H54 (cell line): Measurements from ENCODE around the gene RNF144A.
"Not testable (repeated sequence)": the region's sequence is repeated elsewhere in the genome, so short reads cannot be mapped to it uniquely, and the experiment has no call there.

Experiments
- DNase-seq: peaks from one replicate; pipeline ENCODE4 v3.0.0; 2011; ENCODE audit warnings: low spot score, mixed read lengths; ENCODE audit not compliant: insufficient read length
- FAIRE-seq: peaks from 3 replicates; lab custom pipeline; 2011; peaks lifted over from hg19 to GRCh38; lab: Jason Lieb, UNC
- POLR2A ChIP-seq: IDR thresholded peaks from 2 replicates; pipeline ENCODE4 v1.6.1; 2011; ENCODE audit warnings: low read depth, mild to moderate bottlenecking, low read length

The RNF144A gene

GRCh38 chr2:6887751-6888192 lies 29.4 kb upstream of the RNF144A start:
- DNase-seq (no peak), FAIRE-seq (no peak)
- TF ChIP-seq POLR2A, result no peak

- DNase-seq (no peak), FAIRE-seq (no peak)
- no peak for TF ChIP-seq POLR2A
Observed at GRCh38 chr2:6888724-6889123, 28.5 kb upstream of the RNF144A start.

- no peak for FAIRE-seq
- no peak for TF ChIP-seq POLR2A
Observed at GRCh38 chr2:6893876-6894482, 23.2 kb upstream of the RNF144A start.

GRCh38 chr2:6896930-6897759 lies 20.1 kb upstream of the RNF144A start:
- FAIRE-seq (peak; percentile 33), DNase-seq (no peak)
- TF ChIP-seq POLR2A, result no peak

More at GRCh38 chr2:6893876-6894482, 23.2 kb upstream of the RNF144A start:
- no peak for DNase-seq

GRCh38 chr2:6902581-6902980 lies 14.6 kb upstream of the RNF144A start:
- FAIRE-seq, DNase-seq: not testable (repeated sequence)

GRCh38 chr2:6905668-6906067 lies 11.5 kb upstream of the RNF144A start:
- FAIRE-seq (no peak), DNase-seq (no peak)
- no peak for TF ChIP-seq POLR2A

GRCh38 chr2:6906165-6906741 lies 11.0 kb upstream of the RNF144A start:
- DNase-seq (no peak), FAIRE-seq (no peak)
- no peak for TF ChIP-seq POLR2A

- FAIRE-seq (no peak), DNase-seq (no peak)
- TF ChIP-seq POLR2A, result no peak
Observed at GRCh38 chr2:6908291-6908690, 8.9 kb upstream of the RNF144A start.

GRCh38 chr2:6909431-6910385 lies 7.5 kb upstream of the RNF144A start:
- no peak for DNase-seq

GRCh38 chr2:6911721-6912120 lies 5.5 kb upstream of the RNF144A start:
- no peak for TF ChIP-seq POLR2A
- no peak for DNase-seq
- no peak for FAIRE-seq

More at GRCh38 chr2:6909431-6910385, 7.5 kb upstream of the RNF144A start:
- no peak for TF ChIP-seq POLR2A
- FAIRE-seq, result no peak

GRCh38 chr2:6913415-6914157 lies 3.6 kb upstream of the RNF144A start:
- DNase-seq (no peak), FAIRE-seq (no peak)
- TF ChIP-seq POLR2A, result no peak

- no peak for TF ChIP-seq POLR2A
- DNase-seq, result peak; percentile 60
- FAIRE-seq, result peak; percentile 80
Observed at GRCh38 chr2:6914828-6915227, 2.4 kb upstream of the RNF144A start.

GRCh38 chr2:6915399-6915798 lies 1.8 kb upstream of the RNF144A start:
- FAIRE-seq (peak; percentile 62), DNase-seq (no peak)
- no peak for TF ChIP-seq POLR2A
